ENCODE measurements around the gene ZNHIT2.

DNA sequence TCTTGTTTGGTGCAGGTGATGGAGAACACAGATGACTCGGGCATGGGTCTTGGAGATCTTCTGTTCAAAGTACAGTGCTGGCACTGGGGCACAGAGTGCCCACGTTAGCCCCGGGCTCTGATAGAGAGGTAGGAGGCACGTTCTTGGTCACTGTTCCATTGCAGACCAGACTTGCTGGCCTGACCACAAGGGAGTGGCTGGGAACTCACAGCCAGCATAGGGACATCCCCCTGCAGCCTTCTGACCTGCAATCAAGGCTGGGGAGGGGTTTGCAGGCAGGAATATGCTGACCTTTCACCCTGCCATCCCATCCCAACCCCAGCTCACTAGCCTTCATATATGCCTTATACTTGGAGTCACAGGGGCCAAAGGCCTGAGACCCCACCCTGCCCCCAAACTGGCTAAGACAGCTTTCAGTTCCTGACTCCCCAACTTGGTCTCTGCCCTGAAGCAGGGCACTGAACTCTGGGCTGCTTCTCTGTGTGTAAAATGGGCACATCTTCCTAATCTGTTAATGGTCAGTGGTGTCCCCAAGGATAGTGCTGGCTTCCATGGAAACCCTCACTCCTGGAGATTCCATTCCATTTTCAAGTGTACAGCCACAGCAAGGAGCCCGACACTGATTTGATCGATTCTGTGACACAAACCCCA lies 9.2 kb upstream of the ZNHIT2 start:
- TF ChIP-seq EZH2 (IDR thresholded peaks at IDR 0.05; ENCODE audit: insufficient read depth, low read length) = no peak
- TF ChIP-seq, protein P1, sequence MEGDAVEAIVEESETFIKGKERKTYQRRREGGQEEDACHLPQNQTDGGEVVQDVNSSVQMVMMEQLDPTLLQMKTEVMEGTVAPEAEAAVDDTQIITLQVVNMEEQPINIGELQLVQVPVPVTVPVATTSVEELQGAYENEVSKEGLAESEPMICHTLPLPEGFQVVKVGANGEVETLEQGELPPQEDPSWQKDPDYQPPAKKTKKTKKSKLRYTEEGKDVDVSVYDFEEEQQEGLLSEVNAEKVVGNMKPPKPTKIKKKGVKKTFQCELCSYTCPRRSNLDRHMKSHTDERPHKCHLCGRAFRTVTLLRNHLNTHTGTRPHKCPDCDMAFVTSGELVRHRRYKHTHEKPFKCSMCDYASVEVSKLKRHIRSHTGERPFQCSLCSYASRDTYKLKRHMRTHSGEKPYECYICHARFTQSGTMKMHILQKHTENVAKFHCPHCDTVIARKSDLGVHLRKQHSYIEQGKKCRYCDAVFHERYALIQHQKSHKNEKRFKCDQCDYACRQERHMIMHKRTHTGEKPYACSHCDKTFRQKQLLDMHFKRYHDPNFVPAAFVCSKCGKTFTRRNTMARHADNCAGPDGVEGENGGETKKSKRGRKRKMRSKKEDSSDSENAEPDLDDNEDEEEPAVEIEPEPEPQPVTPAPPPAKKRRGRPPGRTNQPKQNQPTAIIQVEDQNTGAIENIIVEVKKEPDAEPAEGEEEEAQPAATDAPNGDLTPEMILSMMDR (IDR thresholded peaks at IDR 0.05; ENCODE audit: insufficient read depth, low read depth, low read length) = no peak

Measured in astrocyte (in vitro differentiated cells and primary cell).